ENCODE data around the gene MEN1. TPM values are rescaled to one million over a fixed set of nuclear protein-coding genes. Genes with fewer than 3 reads are reported as not detected.

Gene MEN1
- total and polyA plus RNA-seq, 2 of the 13 experiments (the other 11 are each of a cell fraction or from before 2014, with no cell fraction given), result 20.5 to 27.3 TPM

DNA sequence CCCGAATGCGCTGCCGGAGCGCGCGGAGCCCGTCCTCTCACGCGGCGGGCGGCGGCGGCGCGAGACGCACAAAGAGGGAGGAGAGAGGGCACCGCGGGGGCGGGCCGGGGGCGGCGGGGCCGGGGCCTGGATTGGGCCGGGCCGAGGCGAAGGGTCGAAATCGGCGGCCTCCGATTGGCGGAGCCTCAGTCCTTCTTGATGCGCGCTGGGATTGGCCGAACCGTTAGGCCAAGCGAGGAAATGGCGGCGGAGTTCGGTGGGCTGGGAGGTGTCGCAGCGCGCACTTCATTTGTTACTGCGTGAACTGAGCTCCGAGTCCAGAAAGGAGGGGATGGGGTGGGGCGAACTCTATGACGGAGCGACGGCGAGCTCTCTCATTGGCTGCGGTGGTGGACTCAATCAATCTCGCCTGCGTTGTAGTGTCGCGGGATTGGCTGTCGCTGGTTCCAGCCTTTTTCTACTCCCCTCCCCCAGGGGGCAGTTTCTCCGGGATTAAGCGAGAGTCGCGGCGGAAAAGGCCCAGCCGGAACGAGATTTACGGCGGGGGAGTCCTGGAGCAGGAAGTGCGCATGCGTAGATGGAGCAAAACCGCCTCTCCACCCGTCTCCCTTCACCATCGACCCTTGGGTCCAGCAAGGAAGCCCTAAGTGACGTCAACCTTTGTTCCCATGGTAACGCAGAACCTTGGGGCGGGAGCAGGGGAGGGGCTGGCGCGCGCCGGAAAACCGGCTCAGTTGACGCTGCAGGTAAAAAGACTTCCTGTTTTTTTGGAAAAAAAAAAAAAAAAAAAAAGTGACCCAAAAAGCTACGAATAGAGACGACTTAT is 31.7 kb downstream of the MEN1 start, which contains the start of gene SF1 (continued):
- TF ChIP-seq, protein P1, sequence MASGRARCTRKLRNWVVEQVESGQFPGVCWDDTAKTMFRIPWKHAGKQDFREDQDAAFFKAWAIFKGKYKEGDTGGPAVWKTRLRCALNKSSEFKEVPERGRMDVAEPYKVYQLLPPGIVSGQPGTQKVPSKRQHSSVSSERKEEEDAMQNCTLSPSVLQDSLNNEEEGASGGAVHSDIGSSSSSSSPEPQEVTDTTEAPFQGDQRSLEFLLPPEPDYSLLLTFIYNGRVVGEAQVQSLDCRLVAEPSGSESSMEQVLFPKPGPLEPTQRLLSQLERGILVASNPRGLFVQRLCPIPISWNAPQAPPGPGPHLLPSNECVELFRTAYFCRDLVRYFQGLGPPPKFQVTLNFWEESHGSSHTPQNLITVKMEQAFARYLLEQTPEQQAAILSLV (CRISPR knock-in tag; IDR thresholded peaks at IDR 0.05; ENCODE audit: borderline replicate concordance), result no peak
- TF ChIP-seq DPF2 (CRISPR knock-in tag; IDR thresholded peaks at IDR 0.05; ENCODE audit: borderline replicate concordance, low read depth) (no peak), ZFP36L1 (CRISPR knock-in tag; IDR thresholded peaks at IDR 0.05) (0 out of 2 replicates have a peak, but pooled peaks have one; percentile 41), ZNF383 (CRISPR knock-in tag; IDR thresholded peaks at IDR 0.05; ENCODE audit: borderline replicate concordance) (no peak), PAF1 (CRISPR knock-in tag; IDR thresholded peaks at IDR 0.05) (no peak), PCBP1 (IDR thresholded peaks at IDR 0.05; ENCODE audit: borderline replicate concordance, low read depth, low read length) (no peak), SALL1 (CRISPR knock-in tag; IDR thresholded peaks at IDR 0.05) (peak; percentile 81), GMEB1 (CRISPR knock-in tag; IDR thresholded peaks at IDR 0.05; ENCODE audit: borderline replicate concordance) (peak; percentile 72; the same call in 1 of the 2 replicates), TBL1XR1 (IDR thresholded peaks at IDR 0.05; ENCODE audit: borderline replicate concordance, low read length, partially characterized antibody) (no peak), HMG20B (CRISPR knock-in tag; conservative IDR thresholded peaks at IDR 0.05) (no peak), ELF1 (CRISPR knock-in tag; IDR thresholded peaks at IDR 0.05) (peak; percentile 72; the same call in 1 of the 2 replicates), ZBTB10 (CRISPR knock-in tag; IDR thresholded peaks at IDR 0.05; ENCODE audit: borderline replicate concordance) (no peak), RXRA (CRISPR knock-in tag; IDR thresholded peaks at IDR 0.05) (no peak), IKZF1 (IDR thresholded peaks at IDR 0.05) (no peak), FOXO1 (CRISPR knock-in tag; IDR thresholded peaks at IDR 0.05) (no peak; the same call in 1 of the 2 replicates)
- TF ChIP-seq, protein P2, sequence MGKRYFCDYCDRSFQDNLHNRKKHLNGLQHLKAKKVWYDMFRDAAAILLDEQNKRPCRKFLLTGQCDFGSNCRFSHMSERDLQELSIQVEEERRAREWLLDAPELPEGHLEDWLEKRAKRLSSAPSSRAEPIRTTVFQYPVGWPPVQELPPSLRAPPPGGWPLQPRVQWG (CRISPR knock-in tag; IDR thresholded peaks at IDR 0.05; ENCODE audit: borderline replicate concordance, low read depth), result no peak
- TF ChIP-seq, protein P3, sequence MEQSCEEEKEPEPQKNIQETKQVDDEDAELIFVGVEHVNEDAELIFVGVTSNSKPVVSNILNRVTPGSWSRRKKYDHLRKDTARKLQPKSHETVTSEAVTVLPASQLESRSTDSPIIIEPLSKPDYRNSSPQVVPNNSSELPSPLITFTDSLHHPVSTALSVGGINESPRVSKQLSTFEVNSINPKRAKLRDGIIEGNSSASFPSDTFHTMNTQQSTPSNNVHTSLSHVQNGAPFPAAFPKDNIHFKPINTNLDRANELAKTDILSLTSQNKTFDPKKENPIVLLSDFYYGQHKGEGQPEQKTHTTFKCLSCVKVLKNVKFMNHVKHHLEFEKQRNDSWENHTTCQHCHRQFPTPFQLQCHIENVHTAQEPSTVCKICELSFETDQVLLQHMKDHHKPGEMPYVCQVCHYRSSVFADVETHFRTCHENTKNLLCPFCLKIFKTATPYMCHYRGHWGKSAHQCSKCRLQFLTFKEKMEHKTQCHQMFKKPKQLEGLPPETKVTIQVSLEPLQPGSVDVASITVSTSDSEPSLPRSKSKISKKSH (CRISPR knock-in tag; IDR thresholded peaks at IDR 0.05; ENCODE audit: borderline replicate concordance), result no peak; the same call in 1 of the 2 replicates

All from HepG2 (cell line).